SU-DHL-6 (cell line): ENCODE data around the gene TRIM7.

Experiments used
- H2AFZ ChIP-seq: fragments of 200-600 bp; sonication (generic); 2 replicates; pipeline ENCODE4 v1.6.1; 2014; ENCODE audit warnings: low read depth, mild to moderate bottlenecking, moderate library complexity, mixed read lengths, antibody characterized with exemption, low read length; ENCODE audit not compliant: severe bottlenecking
- H3F3A ChIP-seq: fragments of 200-600 bp; shearing (Covaris generic); 2 replicates; pipeline ENCODE4 v1.6.0; 2016; ENCODE audit warnings: antibody characterized with exemption, mild to moderate bottlenecking; ENCODE audit not compliant: insufficient read depth
- H3K27ac ChIP-seq: fragments of 200-600 bp; sonication (generic); 2 replicates; pipeline ENCODE4 v1.5.1; 2016; ENCODE audit warnings: low read depth, mild to moderate bottlenecking, low read length, moderate library complexity, mixed read lengths
- H3K27me3 ChIP-seq: fragments of 200-600 bp; sonication (generic), shearing (Covaris generic); 2 replicates; pipeline ENCODE4 v1.6.0; 2014; ENCODE audit warnings: mild to moderate bottlenecking, low read length
- H3K36me3 ChIP-seq: fragments of 200-600 bp; sonication (generic); 2 replicates; pipeline ENCODE4 v1.6.1; 2014; ENCODE audit warnings: mild to moderate bottlenecking, low read length, mixed read lengths
- H3K4me2 ChIP-seq: fragments of 300-600, 200-600 bp; shearing (Covaris generic), sonication (generic); 2 replicates; pipeline ENCODE4 v1.6.0; 2014; ENCODE audit warnings: low read length, low read depth, mild to moderate bottlenecking; ENCODE audit not compliant: poor library complexity, severe bottlenecking
- H3K4me3 ChIP-seq: fragments of 200-600 bp; sonication (generic); 2 replicates; pipeline ENCODE4 v1.5.1; 2014; ENCODE audit warnings: antibody characterized with exemption, low read length, mild to moderate bottlenecking, mixed read lengths; ENCODE audit not compliant: insufficient read depth, poor library complexity, severe bottlenecking
- H3K79me2 ChIP-seq: fragments of 200-600 bp; sonication (generic); 2 replicates; pipeline ENCODE4 v1.6.1; 2014; ENCODE audit warnings: mild to moderate bottlenecking, low read length, moderate library complexity; ENCODE audit not compliant: insufficient read depth
- H3K9ac ChIP-seq: fragments of 200-600 bp; sonication (generic); 2 replicates; pipeline ENCODE4 v1.7.0; 2014; ENCODE audit warnings: mild to moderate bottlenecking, low read length
- H3K9me2 ChIP-seq: fragments of 200-600 bp; sonication (generic); replicated peaks from 2 replicates; pipeline ENCODE4 v1.6.1; 2014; ENCODE audit warnings: low read length; ENCODE audit not compliant: insufficient read depth
- H3K9me3 ChIP-seq: fragments of 200-600 bp; sonication (generic); 2 replicates; pipeline ENCODE4 v1.6.1; 2014; ENCODE audit warnings: low read length, mixed read lengths; ENCODE audit not compliant: insufficient read depth
- H4K20me1 ChIP-seq: fragments of 200-600 bp; sonication (generic); 2 replicates; pipeline ENCODE4 v1.6.1; 2014; ENCODE audit warnings: low read depth, mild to moderate bottlenecking, antibody characterized with exemption, low read length, moderate library complexity, mixed read lengths
- CTCF ChIP-seq: fragments of 200-600 bp; sonication (generic); IDR thresholded peaks from one replicate; pipeline ENCODE4 v1.5.1; 2017; ENCODE audit warnings: antibody characterized with exemption, mild to moderate bottlenecking, low read length, moderate library complexity; ENCODE audit not compliant: insufficient read depth, poor library complexity, severe bottlenecking
- EZH2phosphoT487 ChIP-seq: fragments of 200-600 bp; sonication (generic), shearing (Covaris generic); conservative IDR thresholded peaks from 2 replicates; pipeline ENCODE4 v1.6.1; 2018; ENCODE audit warnings: mild to moderate bottlenecking, antibody characterized with exemption, low read length, moderate library complexity, mixed read lengths

The TRIM7 gene

GRCh38 chr5:181199881-181200638 is 4.9 kb downstream of the TRIM7 start:
- no peak overlapping the region for H3K27ac ChIP-seq
- H3K9me3 ChIP-seq: no peaks in the 10 kb centered on the region
- H3K27me3 ChIP-seq: no peaks in the 10 kb centered on the region
- no peak overlapping the region for H3K9ac ChIP-seq
- no peak overlapping the region for H3K4me3 ChIP-seq
- no peaks in the 10 kb centered on the region for H3K36me3 ChIP-seq
- no peaks in the 10 kb centered on the region for H3K9me2 ChIP-seq
- TF ChIP-seq CTCF: no peak
- no peak for TF ChIP-seq EZH2phosphoT487
- H3K79me2 ChIP-seq: no peaks in the 10 kb centered on the region
- no peak overlapping the region for H2AFZ ChIP-seq
- no peak overlapping the region for H3K4me2 ChIP-seq
- H3F3A ChIP-seq: no peaks in the 10 kb centered on the region
- no peaks in the 10 kb centered on the region for H4K20me1 ChIP-seq

- no peaks in the 10 kb centered on the region for H3K36me3 ChIP-seq
- no peak overlapping the region for H2AFZ ChIP-seq
- no peak overlapping the region for H3K4me3 ChIP-seq
- H3K79me2 ChIP-seq: no peaks in the 10 kb centered on the region
- H4K20me1 ChIP-seq: no peaks in the 10 kb centered on the region
- TF ChIP-seq EZH2phosphoT487 (no peak), CTCF (no peak)
- H3K4me2 ChIP-seq: no peak overlapping the region
- H3F3A ChIP-seq: no peaks in the 10 kb centered on the region
- H3K9ac ChIP-seq: no peak overlapping the region
- no peak overlapping the region for H3K27ac ChIP-seq
- H3K27me3 ChIP-seq: no peaks in the 10 kb centered on the region
- H3K9me3 ChIP-seq: no peaks in the 10 kb centered on the region
- H3K9me2 ChIP-seq: no peaks in the 10 kb centered on the region
Observed at GRCh38 chr5:181198905-181199519, 6.0 kb downstream of the TRIM7 start.

- H3K27me3 ChIP-seq: no peaks in the 10 kb centered on the region
- no peak overlapping the region for H3K9ac ChIP-seq
- H4K20me1 ChIP-seq: no peaks in the 10 kb centered on the region
- no peaks in the 10 kb centered on the region for H3F3A ChIP-seq
- no peaks in the 10 kb centered on the region for H3K36me3 ChIP-seq
- H3K4me2 ChIP-seq: no peak overlapping the region
- no peak overlapping the region for H2AFZ ChIP-seq
- no peak overlapping the region for H3K27ac ChIP-seq
- H3K9me3 ChIP-seq: no peaks in the 10 kb centered on the region
- H3K79me2 ChIP-seq: no peaks in the 10 kb centered on the region
- no peak for TF ChIP-seq EZH2phosphoT487
- TF ChIP-seq CTCF: no peak
- no peaks in the 10 kb centered on the region for H3K9me2 ChIP-seq
- no peak overlapping the region for H3K4me3 ChIP-seq
Observed at GRCh38 chr5:181198106-181198685, 6.8 kb downstream of the TRIM7 start.
